Measurements from ENCODE around the gene CNOT3.
"Not testable (repeated sequence)": the region's sequence is repeated elsewhere in the genome, so short reads cannot be mapped to it uniquely, and the experiment has no call there.

The CNOT3 gene

GRCh38 chr19:54191811-54192453 is 54.4 kb downstream of the CNOT3 start:
- DNase-seq (ENCODE audit: low read depth) = peak; percentile 49

GRCh38 chr19:54193011-54193410 is 55.4 kb downstream of the CNOT3 start:
- DNase-seq (ENCODE audit: low read depth) = no peak

GRCh38 chr19:54194463-54194862 is 56.9 kb downstream of the CNOT3 start:
- not testable (repeated sequence) for DNase-seq (ENCODE audit: low read depth)

- no peak for DNase-seq (ENCODE audit: low read depth)
Measured at GRCh38 chr19:54196536-54196935, 59.0 kb downstream of the CNOT3 start.

GRCh38 chr19:54197121-54197520 is 59.6 kb downstream of the CNOT3 start:
- DNase-seq (ENCODE audit: low read depth) = no peak

GRCh38 chr19:54199401-54199800 is 61.8 kb downstream of the CNOT3 start:
- DNase-seq (ENCODE audit: low read depth) = no peak

GRCh38 chr19:54201172-54201701 is 63.7 kb downstream of the CNOT3 start:
- no peak for DNase-seq (ENCODE audit: low read depth)

- no peak for DNase-seq (ENCODE audit: low read depth)
Measured at GRCh38 chr19:54201980-54202379, 64.4 kb downstream of the CNOT3 start.

- no peak for DNase-seq (ENCODE audit: low read depth)
Measured at GRCh38 chr19:54203151-54203611, 65.6 kb downstream of the CNOT3 start.

- no peak for DNase-seq (ENCODE audit: low read depth)
Measured at GRCh38 chr19:54204767-54205468, 67.4 kb downstream of the CNOT3 start.

All from ELR (cell line).